ENCODE data around the gene RPTOR.

RPTOR gene

DNA sequence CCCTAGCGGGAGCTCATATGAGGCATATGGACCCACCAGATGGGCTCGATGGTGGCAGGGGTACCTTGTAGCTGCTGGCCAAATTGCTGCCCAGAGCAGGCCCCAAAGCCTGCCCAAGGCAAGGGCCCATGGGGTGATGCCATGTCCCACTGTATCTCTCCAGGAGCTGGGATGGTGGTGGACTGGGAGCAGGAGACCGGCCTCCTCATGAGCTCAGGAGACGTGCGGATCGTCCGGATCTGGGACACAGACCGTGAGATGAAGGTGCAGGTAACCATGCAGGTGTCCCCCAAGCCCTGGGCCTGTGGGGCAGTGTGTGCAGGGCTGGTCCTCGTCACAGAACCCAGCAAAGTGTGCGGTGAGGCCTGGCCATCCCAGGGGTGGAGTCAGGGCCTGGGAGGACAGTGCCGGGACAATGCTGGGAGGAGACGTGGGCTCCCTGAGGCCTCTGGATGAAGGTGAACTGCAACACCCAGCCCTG is 412.9 kb downstream of the RPTOR start:
- DNase-seq, result no peak

DNA sequence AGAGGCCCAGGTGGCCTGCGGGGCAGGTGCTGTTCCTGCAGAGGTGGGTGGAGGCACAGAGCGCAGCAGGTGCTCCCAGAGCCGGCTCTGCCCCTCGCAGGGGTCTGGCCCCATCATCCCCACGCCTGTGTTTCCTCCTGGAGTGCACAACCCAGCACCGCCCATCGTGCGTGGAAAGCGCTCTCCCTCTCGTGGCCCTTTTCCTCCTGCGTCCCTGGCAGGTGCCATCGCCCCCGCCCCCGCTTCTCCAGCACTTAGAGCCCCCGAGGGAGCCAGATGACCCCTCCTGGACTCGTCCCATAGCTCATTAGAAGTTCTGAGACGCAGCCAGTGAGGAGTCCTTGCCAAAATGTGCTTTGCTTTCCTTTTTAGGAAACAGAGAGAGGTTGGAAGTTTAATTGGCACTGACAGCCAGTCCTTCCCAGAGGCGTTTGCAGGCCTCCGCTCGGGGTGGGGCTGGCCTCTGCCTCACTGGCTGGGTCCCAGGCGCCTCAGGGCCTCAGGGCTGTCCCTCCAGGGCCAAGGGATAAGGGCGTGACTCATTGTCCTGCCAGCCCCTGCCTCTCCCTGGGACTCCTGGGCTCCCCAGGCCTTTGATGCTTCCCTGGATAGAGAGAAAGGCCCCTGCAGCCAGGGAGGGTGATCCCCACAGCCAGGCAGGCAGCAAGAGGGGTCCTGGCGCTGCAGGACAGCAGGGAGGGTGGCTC is 414.8 kb downstream of the RPTOR start:
- peak; percentile 8 for DNase-seq

DNA sequence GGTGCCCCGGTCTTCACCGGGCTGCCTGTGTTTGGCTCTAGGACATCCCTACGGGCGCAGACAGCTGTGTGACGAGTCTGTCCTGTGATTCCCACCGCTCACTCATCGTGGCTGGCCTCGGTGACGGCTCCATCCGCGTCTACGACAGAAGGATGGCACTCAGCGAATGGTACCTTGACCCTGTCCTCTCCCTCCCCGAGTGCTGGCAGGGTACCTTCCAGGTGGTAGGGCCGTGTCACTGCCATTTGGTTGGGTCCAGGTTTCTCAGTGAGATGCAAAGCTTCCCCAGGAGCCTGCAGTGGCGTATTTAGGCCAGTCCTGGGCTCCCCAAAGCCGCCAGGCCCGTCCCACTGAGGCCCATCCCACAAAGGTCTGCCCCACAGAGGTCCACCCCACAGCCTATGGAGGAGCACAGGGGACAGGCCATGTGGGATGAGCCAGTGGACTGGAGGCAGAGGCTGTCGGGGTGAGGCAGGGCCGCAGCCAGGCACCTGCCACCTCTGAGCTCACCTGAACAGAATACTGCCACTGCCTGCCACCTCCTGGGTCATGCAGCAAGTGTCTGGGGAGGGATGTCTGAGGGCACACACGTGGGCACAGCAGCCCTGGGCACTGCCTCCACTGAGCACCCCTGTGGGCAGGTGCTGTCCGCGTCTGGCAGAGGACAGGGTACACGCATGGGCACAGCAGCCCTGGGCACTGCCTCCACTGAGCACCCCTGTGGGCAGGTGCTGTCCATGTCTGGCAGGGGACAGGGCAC is 415.6 kb downstream of the RPTOR start:
- DNase-seq, result no peak

DNA sequence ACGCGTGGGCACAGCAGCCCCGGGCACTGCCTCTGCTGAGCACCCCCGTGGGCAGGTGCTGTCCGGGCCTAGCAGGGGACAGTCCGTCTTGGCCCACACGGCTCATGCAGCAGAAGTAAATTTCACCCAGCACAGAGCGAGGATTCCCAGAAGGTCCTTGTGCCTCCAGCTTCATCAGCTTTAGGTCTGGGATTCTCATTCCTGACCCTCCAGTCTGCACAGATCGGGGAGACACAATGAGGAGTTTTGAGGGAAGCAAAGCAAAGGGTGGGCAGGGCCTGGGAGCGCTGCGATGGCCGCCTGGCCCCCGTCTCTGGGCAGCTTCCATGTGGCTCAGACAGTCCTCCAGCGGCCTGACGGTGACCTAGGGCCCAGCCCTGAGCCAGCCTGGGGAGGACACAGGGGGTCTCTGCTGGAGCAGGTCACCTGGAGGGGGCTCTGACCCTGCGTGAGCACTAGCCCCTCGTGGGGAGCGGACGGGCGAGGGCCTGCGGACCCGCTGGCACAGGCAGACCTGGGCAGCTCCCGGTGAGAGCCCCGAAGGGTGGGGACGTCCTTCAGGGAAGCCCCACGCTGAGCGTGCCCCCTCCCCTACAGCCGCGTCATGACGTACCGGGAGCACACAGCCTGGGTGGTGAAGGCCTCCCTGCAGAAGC is 416.3 kb downstream of the RPTOR start:
- no peak for DNase-seq

DNA sequence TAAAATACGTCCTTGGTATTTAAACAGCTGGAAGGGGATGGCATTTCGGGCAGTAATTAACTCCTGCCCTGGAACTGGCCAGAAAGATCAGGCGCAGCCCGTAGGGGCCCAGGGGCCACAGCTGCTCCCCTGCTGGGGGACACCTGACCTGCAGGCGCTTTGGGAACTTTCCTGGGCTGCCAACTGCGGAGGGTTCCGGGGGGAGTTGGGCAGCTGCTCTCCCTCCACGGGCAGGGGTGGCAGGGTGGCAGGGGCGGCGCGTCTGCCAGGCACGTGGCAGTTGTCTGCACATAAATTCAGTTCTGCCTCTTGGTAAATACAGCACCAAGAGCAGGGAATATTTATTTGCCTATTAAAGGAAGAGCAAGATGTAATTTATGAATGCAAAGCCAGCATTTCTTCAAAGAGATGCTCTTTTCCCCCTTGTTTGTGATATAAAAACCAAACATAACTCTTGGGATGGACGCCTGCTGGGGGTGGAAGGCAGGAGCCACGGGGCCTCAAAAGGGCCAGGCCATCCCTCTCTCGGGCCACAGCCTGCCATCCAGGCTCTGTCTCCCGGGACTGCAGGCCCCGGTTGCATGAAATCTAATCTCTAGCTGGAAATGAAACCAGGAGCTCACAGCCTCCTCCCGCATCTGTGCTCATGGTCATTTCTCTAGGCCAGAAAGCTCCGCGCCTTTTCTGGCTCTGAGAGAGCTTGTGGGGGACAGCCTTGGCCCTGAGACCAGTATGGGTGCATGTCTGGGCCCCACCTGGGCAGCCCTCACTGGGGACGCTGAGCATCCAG is 417.1 kb downstream of the RPTOR start:
- peak; percentile 8 for DNase-seq

DNA sequence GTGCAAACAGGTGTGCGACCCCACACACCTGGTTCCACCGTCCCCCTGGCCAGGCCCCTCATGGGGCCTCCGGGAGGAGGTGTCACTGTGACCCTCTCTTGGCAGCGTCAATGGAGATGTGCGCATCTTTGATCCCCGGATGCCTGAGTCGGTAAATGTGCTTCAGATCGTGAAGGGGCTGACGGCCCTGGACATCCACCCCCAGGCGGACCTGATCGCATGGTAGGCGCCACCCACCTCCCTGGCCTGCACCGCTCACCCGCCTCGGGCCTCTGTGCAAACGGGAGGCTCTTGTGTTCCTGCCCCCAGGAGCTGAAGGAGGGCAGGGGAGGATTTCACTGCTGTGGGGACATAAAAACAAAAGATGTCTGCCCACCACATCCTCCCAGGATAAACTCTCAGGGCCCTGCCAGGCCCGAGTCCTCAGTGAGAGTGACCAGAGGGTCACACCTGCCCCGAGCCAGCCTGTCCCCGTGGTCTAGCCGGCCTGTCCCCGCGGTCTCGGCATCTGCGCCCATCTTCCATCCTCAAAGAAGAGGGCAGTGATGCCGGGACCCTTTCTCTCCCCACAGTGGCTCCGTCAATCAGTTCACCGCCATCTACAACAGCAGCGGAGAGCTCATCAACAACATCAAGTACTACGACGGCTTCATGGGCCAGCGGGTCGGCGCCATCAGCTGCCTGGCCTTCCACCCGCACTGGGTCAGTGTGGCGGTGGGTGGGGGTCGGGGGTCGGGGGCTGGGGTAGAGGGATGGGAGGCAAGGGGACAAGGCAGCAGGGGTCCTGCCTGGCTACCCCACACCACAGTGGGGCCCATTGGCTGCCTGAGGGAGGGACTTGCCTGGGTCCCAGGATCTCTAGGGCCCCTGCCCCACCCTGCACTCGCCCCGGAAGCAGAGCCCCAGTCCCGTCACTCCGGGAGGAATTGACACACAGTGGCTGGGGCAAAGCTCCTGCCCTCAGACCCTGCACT is 418.0 kb downstream of the RPTOR start:
- no peak for DNase-seq

DNA sequence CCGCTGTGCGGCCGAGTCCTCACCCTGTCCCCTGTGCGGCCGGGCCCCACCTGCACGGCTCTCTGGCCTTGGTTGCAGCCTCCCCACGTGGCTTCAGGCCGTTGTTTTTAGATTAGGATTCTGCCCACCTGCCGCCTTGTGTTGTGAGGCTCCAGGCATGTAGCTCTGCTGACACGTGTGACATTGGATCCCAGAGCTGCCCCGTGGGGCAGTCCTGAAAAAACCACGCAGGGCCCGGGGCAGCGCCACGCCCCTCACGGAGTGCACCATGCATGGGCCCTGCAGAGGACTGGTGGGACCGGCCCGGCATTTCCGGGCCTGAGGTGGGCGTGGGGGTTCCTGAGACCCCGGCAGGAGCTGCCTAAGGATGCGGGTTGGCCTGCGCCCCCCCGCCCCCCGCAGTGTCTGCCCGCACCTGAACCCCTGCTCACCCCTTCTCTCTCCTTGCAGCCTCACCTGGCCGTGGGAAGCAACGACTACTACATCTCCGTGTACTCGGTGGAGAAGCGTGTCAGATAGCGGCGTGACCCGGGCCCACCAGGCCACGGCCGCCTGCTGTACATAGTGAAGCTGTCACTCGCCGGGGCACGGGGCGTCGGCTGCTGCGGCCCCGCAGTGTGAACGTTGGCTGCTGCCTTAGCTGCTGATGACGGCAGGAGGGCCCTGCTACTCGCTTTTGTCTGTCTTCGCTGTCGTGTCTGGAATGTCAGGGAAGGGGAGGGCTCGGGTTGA is 419.3 kb downstream of the RPTOR start:
- DNase-seq, result peak; percentile 31

DNA sequence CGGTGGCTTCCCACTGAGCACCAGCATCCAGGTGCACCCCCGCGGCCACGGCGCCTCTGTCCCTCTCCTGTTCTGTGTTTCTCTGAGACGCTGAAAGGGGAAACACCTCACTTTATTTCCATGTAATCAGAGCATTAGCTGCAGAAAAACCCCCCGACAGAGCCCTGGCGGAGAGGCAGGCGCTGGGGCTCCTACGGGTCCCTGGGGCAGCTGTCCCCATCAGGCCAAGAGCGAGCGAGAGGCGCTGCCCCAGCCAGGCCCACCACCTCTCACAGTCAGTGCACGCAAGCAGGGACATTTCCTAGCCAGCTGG is 419.9 kb downstream of the RPTOR start:
- DNase-seq, result no peak

DNA sequence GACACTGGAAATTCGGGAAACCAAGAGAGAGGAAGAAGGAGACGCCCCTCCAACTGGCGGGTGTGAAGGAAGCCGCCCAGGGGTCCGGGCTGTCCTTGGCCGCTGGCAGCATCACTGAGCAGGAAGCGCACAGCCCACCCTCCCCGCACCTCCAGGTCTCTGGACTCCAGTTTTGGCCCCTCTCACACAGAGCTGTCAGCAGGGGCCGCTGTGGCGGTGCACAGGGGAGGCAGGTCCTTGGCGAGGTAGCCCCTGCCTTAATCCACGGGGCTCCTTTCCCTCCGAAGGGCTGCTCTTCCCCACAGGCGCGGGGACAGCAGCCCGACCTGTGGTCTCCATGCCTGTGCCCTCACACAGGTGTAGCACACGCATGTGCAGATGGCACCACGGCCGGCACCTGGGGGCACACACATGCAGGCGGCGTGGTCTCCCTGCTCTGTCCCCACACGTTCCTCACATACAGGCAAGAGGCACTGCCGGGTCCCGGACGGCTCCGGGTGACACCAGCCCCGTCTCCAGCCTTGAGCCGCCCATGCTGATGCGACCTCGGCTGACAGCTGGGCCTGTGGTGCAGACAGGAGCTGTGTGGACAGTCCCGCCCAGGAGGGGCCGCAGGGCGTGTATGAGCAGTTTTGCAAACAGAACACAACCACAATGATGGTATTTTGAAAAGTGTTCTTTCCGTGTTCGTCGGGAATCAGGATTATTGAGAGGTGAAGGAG is 420.4 kb downstream of the RPTOR start:
- no peak for DNase-seq

DNA sequence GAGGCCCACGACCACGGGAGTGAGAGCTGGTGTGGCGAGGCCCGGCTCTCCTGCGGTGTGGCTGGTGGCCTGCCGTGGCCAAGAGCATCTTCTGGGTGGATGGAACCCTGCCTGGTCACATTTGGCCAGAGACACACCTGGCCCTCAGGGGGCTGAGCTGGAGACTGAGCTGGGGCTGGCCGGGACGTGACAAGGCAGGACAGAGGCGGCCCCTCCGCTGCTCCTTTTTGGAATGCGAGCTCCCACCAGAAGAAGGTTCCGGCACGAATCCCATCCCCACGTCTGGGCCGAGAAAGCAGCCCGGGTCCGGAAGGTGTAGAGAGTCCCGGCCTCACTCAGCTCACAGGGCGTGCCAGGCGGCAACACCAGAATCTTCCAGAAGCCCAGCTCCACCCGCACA is 421.0 kb downstream of the RPTOR start:
- DNase-seq, result no peak

DNA sequence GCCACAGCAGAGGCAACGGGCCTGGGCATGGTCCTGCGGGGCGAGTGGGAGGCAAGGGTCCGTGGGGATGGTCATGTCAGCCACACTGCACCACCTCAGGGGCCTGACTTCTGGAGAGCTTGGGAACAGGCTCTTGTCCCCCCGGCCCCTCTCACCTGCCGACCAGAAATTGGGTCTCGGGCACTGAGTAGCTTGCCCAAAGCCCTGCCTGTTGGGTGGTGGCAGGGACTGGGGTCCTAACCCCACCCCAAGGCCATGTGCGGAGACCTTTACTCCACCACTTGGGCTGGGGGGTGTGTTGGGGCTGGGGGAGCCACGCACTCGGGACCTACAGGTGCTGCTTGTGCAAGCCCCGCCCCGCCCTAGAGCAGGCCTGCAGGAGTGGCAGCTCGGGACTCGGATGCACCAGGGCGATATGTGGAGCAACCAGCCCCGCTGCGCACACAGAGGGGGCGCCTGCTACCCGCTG is 422.8 kb downstream of the RPTOR start:
- no peak for DNase-seq

DNA sequence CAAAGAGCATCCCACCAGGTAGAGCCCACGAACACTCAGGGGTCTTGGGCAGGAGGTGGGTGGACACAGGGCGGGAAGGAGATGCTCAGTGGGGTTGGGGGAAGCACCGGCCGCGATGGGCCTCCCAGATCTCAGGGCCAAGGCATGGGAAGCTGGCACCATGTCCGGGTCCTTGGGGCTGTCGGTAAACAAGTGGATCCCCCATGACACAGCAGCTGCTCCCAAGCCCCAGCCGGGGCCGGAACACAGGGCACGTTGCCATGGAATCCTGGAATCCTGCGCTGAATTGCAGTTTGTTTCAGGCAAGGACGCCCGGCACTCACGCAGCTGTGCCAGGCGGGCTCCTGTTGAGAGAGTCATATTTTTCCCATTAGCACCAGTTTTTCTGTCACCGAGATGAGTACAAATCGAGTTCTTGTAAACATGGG is 424.0 kb downstream of the RPTOR start:
- DNase-seq, result no peak

DNA sequence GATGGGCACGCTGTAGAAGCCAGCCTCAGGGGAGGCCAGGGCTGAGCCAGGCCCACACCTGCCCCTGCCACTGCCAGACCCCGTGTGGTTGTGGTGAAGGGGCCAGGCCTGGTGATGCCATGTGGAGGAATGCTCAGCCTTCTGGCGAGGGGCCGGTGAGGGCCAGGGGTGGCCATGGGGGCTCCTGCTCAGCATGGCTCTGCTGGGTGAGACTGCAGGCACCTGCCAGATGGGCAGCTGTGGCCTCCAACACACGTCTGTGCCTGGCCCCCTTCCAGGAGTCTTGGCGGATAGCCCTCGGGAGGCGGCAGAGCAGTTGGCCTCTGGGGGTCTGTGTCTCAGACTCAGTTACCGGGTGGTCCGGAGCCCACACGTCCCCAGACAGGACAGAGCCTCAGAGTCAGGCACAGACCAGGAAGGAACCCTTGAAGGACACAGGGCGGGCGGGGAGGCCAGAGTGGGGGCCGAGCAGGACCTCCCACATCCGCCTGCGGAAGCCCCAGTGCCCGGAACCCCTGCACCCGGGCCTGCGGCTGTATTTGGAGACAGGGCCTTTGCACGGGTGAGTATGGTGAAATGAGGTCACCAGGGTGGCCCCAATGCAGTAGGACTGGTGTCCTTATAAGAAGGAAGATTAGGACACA is 424.5 kb downstream of the RPTOR start:
- DNase-seq, result no peak

DNA sequence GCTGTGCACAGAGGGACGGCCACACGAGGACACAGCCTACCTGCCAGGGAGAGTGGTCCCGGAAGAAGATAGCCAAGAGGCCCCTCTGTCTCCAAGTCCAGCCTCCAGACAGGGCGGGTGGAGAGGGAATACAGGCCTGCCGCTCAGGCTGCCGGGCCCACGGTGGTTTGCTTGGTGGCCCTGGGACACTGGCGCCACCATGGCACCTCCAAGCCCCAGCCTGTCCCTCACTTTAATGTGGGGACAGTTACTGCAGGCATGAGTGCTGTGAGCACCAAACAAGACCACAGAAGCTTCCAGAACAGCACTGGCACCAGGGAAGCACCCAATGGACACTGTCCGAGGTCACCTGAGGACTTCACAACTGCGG is 425.0 kb downstream of the RPTOR start:
- no peak for DNase-seq

DNA sequence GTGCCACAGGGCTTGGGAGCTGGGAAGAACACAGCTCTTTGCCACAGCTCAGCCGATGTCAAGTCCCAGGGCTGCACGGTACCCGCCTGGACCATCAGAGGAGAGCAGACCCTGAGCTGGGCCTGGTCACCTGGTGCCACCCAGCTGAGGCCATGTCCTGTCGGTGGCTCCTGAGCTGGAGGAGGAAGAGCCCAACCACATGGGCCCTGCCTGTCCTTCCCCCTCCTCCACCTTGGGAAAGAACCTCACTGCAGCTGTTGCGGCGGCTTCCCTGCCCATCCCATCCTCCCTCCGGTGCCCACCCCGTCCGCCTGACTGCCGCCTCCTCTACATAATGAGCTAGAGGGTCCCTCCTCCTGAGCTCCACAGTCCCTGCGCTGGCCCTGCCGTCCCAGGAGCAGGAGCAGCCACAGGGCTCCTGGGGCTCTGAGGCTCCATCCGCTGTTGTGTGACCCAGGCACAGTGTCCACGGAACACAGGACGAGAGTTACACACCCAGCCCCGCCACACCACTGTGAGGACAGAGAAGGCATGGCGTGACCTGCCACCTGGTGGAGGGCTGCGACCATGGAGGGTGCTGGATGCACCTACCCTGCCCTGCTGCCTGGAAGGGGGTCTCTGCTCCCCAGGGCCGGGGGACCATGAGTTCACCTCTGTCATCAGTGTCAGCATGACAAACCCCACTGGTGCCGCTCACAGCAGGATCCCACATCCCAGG is 425.6 kb downstream of the RPTOR start:
- peak; percentile 27 for DNase-seq

DNA sequence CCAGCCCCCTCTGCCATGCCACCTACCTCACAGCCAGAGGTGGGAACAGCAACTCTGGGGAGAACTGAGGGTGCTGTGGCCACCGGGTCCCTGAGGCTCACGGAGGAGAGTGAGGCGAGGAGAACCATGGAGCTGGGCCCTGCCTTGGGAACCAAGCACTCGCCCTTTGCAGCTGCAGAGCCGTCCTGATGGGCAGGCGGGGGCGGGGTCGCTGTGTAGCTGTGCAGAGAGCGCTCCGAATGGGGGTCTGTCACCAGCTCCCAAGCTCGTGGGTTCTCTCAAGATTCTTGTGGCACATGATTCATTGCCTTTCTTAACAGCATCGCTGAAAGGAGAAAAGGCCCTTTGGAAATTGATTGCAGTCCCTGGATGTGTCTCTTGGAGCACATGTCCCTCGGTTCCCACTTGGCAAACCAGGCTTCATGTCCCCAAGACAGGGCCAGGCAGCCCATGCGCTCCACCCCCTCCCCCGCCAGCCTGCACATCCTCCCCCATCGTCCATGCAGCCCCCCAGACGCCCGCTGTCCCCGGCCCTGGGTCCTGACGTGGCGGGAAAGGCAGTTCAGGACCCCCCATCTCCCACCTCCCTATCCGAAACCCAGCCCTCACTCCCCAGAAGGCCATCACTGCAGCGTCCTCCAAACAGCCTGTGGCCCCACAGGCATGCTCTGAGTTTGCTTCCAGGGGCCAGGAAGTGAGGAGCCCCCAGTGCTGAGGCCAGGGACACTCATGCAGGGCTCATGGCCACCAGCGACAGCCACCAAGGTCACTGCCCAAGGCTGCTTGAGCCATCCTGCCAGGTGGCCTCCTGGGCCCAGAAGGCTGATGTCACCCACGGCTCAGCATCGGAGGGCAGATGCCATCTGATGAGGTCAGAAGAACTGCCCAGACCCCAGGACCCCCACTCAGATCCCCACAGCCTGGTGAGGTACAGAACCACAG is 426.4 kb downstream of the RPTOR start:
- no peak for DNase-seq

DNA sequence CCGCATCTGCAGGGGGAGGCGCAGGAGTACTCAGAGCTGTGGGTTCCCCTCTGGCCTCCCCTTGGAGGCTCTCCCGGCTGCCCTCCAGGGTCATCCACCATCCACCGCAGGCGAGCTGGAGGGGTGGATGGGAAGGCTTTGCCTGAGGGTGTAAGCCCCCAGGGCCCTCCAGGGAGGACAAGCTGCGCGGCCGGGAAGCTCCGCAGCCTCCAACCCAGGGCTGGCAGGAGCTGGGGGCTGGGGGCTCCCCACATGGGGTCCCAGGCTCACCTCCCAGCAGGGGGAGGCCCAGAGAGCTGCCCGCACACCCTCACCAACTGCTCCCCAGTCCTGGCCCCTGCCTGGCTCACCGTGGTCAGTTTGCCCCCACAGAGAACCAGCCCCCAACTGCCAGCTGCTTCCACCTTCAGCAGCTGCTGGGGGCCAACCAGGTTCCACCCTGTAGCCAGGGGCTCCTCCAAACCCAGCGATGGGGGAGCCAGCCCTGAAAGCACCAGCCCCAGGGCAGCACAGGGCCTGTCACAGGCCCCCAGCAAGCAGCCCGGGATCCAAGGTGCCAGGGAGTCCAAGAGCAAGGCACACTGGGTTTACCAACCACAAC is 427.2 kb downstream of the RPTOR start:
- DNase-seq, result no peak

DNA sequence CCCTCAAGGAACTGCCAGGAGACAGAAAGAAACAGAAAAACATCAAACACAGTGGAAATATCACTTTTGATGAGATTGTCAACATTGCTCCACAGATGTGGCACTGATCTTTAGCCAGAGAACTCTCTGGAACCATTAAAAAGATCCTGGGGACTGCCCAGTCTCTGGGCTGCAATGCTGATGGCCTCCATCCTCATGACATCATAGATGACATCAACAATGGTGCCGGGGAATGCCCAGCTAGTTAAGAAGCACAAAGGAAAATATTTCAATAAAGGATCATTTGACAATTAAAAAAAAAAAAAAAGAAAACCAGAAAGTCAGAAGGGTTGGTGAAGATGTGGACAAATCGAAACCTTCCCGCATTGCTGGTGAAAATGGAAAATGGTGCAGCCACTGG is 432.1 kb downstream of the RPTOR start:
- no peak for DNase-seq

Measured in NCI-H2107 (cell line).